Chondrocyte (in vitro differentiated cells): ENCODE data around the gene PRKAR1B. TPM values are rescaled to one million over a fixed set of nuclear protein-coding genes. Genes with fewer than 3 reads are reported as not detected.
"Not testable (repeated sequence)": the region's sequence is repeated elsewhere in the genome, so short reads cannot be mapped to it uniquely, and the experiment has no call there.

Source experiments
- DNase-seq: peaks from one replicate; pipeline ENCODE4 v3.0.0; 2021; ENCODE audit warnings: mixed read lengths, low spot score
- H3K27ac Mint-ChIP-seq: one replicate; pipeline ENCODE4 v1.8.0; 2021; ENCODE audit warnings: mild to moderate bottlenecking, moderate library complexity, mixed read lengths; ENCODE audit not compliant: unreplicated experiment
- H3K27me3 Mint-ChIP-seq: 2 replicates; pipeline ENCODE4 v1.8.0; 2021; ENCODE audit warnings: low read depth, mixed read lengths
- H3K36me3 Mint-ChIP-seq: 2 replicates; pipeline ENCODE4 v1.8.0; 2021; ENCODE audit warnings: low read depth, mixed read lengths
- H3K4me1 Mint-ChIP-seq: 2 replicates; pipeline ENCODE4 v1.8.0; 2021; ENCODE audit warnings: low read depth, mild to moderate bottlenecking, mixed read lengths
- H3K4me3 Mint-ChIP-seq: one replicate; pipeline ENCODE4 v1.8.0; 2021; ENCODE audit warnings: mild to moderate bottlenecking, moderate library complexity, mixed read lengths; ENCODE audit not compliant: unreplicated experiment
- H3K9me3 Mint-ChIP-seq: 2 replicates; pipeline ENCODE4 v1.8.0; 2021; ENCODE audit warnings: low read depth, mixed read lengths
- CTCF ChIP-seq: fragments of 200-600 bp; sonication (generic); IDR thresholded peaks from 2 replicates; pipeline ENCODE4 v1.5.0; 2021; ENCODE audit warnings: antibody characterized with exemption, mild to moderate bottlenecking, moderate library complexity
- total RNA-seq: library from RNA; stranded (reverse); gene quantifications from 3 replicates; pipeline ENCODE4 v1.2.1, GENCODE V29; 2021

PRKAR1B gene
- total RNA-seq, 1 donor from 2014 or later, result 7.7 TPM

GRCh38 chr7:653829-654764, 73.0 kb downstream of the PRKAR1B start:
- Mint-ChIP-seq H3K4me1 (no peaks in the 10 kb centered on the region), H3K27ac (no peak overlapping the region), H3K4me3 (no peak overlapping the region), H3K9me3 (no peaks in the 10 kb centered on the region), H3K36me3 (no peaks in the 10 kb centered on the region), H3K27me3 (no peaks in the 10 kb centered on the region)
- TF ChIP-seq CTCF, result no peak
- no peak for DNase-seq

GRCh38 chr7:652881-653280, 74.2 kb downstream of the PRKAR1B start:
- Mint-ChIP-seq H3K4me1 (no peaks in the 10 kb centered on the region), H3K9me3 (no peaks in the 10 kb centered on the region), H3K36me3 (no peaks in the 10 kb centered on the region), H3K27me3 (no peaks in the 10 kb centered on the region), H3K27ac (no peak overlapping the region), H3K4me3 (no peak overlapping the region)
- no peak for DNase-seq
- no peak for TF ChIP-seq CTCF

- not testable (repeated sequence) for H3K27me3 Mint-ChIP-seq, H3K36me3 Mint-ChIP-seq, H3K4me3 Mint-ChIP-seq, DNase-seq, H3K9me3 Mint-ChIP-seq, H3K27ac Mint-ChIP-seq, H3K4me1 Mint-ChIP-seq
Measured at GRCh38 chr7:652167-652566, 74.9 kb downstream of the PRKAR1B start.

GRCh38 chr7:651032-651728, 75.9 kb downstream of the PRKAR1B start:
- Mint-ChIP-seq H3K27ac (no peak overlapping the region), H3K4me1 (no peaks in the 10 kb centered on the region)

GRCh38 chr7:650339-651031, 76.6 kb downstream of the PRKAR1B start:
- TF ChIP-seq CTCF, result no peak
- no peaks in the 10 kb centered on the region for H3K9me3 Mint-ChIP-seq
- no peaks in the 10 kb centered on the region for H3K27me3 Mint-ChIP-seq
- no peak for DNase-seq
- H3K4me1 Mint-ChIP-seq, result no peaks in the 10 kb centered on the region
- H3K36me3 Mint-ChIP-seq, result peaks cover 1% of the 10 kb centered on the region
- no peak overlapping the region for H3K4me3 Mint-ChIP-seq
- H3K27ac Mint-ChIP-seq, result no peak overlapping the region

More at GRCh38 chr7:651032-651728, 75.9 kb downstream of the PRKAR1B start:
- TF ChIP-seq CTCF, result no peak
- Mint-ChIP-seq H3K9me3 (no peaks in the 10 kb centered on the region), H3K27me3 (no peaks in the 10 kb centered on the region), H3K4me3 (no peak overlapping the region), H3K36me3 (peaks cover 1% of the 10 kb centered on the region)
- DNase-seq, result no peak
